CD4-positive, alpha-beta T cell treated with Interleukin-1 beta for 1 hour (primary cell): ENCODE results near the gene POLR2C.
A peak's percentile ranks its signal among the peaks of the same experiment; 100 is the strongest.
"Not testable (repeated sequence)": the region's sequence is repeated elsewhere in the genome, so short reads cannot be mapped to it uniquely, and the experiment has no call there.

ENCODE experiments used
- DNase-seq, 2 donors: peaks; one replicate each; pipeline ENCODE4 v3.0.0-alpha.2; 2020 to 2022

The POLR2C gene

DNA sequence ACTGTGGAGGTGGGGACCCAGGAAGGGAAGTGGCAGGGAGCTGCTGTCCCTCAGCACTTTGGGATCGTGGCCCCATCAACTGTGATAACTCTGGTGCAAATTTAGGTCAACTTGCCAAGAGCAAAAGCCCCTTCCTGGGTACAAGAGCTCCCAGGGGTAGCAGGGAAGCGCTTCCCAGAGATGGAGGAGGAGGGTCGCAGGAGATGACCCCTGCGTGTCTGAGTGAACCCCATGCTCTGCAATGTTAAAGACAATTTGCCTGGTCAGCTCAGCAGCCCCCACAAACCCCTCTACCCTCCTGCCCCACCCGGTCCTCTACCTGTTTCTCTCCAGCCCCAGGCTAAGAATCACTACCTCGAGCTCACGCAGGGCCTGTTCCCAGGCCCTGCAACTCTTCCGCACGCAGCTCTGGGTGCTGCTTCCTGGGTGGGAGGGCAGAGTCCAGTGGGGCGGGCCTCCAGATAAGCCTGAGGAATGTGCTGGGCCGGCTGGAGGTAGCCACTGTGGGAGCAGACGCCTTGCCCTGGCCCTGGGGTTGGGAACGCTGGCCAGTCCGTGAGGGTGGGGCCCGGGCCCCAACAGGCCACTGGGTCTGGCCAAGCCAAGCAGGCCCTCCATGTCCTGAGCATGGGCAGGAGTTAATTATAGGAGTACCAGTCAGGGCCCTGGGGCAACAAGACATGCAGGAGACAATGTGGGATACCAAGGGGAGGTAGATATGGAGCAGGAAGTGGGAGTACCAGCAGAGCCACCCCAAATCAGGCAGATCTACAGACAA, 17.7 kb downstream of the POLR2C start:
- DNase-seq, result no peak

DNA sequence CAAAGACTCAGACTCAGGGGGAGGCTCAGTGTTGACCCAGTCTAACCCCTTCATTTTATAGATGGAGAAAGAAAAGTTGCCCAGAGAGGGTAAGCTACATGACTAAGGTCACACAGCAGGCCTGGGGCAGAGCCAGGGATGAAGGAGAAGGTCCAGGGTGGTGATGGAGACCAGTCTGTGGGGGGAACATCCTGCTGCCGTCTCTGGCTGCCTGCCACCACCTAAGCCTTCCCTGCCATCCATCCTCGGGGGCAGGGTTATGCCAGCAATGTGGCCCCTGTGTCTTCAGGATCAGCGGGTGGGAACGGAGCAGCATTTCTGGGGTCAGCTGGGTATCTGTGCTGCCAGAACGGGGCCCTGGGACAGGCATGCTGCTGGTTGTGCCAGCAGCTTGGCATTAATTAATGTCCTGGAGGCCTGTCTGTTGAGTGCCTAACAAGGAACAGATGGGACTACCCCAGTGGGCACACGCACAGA, 18.3 kb downstream of the POLR2C start:
- DNase-seq, result no peak

DNA sequence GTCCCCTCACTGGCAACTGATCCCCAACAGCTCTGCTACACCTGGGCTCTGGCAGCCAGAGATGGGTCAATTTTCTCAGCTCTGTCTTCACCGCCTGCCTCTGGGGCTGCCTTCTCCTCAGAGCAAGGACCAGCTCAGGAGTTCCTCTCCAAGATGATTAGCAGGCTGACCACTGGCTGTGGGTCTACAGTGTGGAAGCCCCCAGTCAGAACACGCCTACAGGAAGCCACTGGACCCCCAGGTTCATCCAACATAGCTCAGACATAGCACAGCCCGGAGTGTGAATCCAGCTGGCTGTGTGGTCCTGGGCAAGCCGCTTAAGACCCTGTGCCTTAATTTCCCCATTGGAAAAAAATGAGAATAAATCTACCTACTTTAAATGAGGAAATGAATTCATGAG, 18.9 kb downstream of the POLR2C start:
- no peak for DNase-seq

DNA sequence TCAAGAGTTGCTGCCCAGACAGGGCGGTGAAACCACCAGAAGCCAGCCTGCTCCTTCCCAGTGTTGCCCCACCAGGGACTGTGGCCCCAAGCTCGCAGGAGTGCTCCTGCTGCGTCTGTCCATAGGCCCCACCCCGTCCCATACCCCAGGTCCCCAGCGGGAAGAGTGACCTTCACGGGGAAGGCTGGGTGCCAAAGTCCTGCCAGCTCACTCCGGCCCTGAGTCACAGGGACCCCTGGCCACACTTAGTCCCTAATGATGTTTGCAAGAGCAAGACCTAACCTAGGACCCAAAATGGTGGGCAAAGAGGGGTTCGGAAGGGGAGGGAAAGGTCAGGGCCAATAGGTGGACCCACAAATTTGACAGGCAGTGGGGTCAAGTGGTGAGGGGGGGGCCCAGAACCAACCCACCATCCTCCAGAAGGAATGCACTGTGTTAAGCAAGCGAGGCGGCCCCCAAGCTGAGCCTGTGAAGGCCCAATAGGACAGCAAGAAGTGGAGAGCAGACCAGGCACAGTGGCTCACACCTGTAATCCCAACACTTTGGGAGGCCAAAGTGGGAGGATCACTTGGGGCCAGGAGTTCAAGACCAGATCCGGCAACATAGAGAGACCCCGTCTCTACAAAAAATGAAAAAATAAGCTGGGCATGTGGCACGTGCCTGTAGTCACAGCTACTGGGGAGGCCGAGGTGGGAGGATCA, 20.5 kb downstream of the POLR2C start:
- no peak for DNase-seq

DNA sequence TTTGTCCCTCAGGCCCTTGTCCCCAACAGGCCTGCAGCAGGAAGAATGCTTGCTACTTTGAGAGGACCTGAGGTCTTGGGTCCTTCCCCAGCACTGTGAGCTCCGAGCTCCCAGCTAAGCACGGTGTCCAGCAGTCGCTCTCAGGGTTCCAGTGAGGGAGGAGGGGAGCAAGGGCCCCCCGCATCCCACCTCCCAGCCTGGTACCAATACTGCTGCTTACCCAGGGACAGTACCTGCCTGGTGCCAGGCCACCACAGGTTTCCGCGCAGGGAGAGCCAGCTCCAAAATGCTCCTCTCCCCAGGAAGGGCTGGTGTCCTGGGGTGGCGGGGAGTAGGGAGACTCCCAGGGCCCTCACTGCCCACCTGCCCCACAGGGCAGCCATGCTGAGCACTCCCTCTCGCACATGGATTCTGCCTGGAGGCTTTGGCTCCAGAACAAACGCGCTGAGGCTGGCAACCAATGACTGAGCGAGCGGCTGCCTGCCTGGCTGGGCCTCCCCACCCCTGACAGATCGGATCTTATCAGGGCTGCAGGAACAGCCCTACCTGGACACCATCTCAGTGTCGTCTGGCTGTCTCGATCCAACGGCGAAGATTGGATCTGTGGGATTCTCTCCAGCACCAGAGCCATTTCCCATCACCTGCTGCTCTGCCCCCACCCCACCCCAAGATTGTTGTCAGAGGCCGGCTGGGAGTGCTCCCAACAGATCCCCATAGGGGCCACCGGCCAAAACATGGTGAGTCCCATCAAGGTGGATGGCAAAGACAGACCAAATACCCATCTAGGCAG, 21.4 kb downstream of the POLR2C start:
- DNase-seq, result no peak

DNA sequence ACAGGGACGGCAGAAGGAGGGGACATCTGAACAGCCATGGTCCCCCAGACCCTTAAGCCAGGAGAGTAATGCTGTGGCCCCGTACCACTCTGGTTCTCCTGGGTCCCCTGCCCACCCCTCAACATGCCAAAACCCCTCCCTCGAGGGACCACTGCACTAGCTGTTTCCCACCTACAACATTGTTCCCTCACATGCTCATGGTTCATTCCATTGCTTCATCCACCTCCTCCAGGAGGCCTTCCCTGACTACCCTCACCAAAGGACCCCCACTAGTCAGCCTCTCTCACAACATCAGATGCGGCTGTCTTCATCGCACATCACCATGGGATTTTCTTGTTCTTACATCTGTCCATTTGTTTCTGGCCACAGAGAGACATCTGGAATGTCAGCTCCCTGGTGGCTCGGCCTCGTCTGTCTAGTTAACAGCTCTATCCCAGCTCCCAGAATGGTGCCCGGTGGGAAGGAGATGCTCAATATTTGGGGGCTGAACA, 22.1 kb downstream of the POLR2C start:
- no peak for DNase-seq

DNA sequence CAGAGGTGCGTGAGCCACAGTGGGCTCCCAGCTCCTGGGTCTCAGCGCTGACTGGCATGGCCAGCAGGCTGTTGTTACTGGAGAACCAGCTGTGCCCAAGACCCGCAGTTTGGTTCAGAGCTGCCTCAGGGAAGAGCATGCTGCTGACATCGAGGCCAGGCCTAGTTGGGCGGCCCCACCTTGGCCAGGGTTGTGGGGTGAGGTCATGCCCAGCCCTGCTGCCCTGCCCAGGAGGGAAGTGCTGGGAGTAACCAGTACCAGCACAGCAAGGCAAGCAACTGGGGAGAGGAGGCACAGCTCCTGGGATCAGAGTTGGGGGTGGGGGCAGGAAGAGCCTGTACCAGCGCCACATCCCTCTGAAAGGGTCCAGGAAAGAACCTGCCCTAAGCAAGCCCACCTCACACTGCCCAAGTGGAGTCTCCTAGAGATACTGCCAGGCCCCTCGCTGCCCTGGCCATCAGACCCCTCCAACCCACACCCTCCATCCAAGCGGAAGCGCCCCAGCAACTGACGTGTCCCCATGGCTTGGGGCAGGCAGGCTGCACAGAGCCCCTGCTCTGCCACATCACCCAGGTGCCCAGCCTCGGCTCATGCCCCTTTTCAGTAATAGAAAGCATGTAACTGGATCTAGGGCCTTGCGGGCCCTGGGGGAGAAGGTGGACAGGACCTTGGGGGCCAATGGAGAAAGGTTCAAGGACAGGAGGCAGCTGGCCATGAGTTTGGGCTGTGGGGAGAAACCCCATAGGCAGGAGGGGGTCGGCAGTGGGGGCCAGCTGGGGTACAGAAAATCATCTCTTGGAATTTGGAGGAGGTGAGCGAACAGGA, 22.8 kb downstream of the POLR2C start:
- DNase-seq, result no peak

DNA sequence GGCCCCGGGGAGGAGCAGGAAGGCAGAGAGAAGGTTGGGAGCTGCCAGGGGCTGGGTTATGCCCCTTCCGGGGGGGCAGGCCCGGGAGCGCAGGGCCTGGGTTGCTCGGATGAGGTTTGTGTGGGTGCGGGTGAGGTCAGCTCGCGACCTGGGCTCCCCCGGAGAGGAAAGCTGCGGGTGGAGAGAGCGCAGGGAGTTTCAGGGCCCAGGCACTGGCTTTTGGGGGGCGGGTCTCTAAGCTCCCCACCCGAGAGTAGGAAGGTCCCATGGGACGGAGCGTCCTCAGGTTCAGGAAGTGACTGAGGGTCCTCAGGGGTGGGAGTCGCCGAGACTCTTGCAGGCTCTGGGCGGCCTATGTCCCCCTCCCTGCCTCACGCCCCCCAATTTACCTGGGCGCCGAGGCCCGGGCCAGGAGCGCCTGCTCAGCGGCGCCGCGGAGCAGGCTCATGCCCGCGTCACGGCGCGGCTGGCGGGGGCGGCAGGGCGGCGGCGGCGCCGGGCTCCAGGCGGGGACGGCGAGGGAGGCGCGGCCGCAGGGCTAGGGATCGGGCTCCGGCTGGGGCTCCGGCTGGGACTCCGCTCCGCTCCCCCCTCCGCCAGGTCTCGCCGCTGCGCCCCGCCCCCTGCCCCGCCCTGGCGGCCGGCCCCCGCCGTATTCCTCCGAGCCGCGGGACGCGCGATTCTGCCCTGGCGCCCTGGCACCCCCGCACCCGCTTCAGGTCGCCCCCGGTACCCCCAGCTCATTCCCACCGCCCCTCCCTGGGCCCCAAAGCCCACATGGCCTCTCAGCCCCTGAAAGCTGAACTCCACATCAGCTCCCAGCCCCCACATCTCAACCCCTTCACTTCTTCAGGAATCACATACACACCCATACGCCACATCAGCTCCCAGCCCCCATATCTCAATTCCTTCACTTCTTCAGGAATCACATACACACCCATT, 23.7 kb downstream of the POLR2C start, which contains the start of gene DOK4:
TSS of gene DOK4 (minus strand) at position 578 of the 942 bp plus-strand sequence. CDS start 6,986 bp downstream, outside the sequence.
- DNase-seq, result peak; percentile 75 to 81

DNA sequence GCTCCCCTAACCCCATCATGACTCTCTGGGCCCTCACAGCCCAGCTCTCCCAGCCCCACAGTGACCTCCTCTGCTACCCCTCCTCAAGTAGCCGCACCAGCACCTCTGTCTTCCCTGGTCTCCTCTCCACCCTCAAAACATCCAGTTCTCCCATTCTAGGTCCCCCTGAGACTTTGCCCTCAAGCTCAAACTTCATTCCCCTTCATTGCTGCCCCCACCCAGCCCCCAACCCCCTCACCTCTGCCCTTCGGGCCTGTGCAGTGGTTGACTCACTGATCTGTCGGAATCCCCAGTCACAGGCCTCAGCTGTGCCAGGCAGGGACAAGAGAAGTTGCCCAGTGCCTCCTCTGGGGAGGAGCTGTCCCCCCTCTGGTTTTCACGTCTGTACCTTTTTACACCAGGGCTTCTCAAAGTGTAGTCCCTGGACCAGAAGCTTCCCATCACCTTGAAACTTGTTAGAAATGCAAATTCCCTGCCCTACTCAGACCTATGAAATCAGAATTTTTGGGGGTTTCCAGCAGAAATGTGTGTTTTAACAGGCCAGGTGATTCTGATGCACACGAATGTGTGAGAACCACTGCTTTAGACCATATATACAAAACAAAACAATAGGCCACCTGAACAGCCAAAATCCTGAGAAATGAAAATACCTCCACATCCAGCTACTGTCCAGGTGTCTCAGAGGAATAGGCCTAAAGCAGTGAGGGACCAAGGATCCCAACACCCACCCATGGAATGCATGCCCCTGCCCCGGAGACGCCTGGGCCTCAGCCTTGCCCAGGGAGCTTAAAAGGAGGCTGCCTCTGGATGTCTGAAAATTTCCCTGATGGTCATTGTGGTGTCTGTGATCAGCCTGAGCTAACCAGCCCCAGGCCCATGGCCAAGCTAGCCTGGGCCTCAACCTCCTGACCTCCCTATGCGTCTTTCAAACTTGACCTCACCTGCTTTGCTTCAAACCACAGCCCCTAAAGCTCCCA, 24.7 kb downstream of the POLR2C start:
- no peak for DNase-seq

DNA sequence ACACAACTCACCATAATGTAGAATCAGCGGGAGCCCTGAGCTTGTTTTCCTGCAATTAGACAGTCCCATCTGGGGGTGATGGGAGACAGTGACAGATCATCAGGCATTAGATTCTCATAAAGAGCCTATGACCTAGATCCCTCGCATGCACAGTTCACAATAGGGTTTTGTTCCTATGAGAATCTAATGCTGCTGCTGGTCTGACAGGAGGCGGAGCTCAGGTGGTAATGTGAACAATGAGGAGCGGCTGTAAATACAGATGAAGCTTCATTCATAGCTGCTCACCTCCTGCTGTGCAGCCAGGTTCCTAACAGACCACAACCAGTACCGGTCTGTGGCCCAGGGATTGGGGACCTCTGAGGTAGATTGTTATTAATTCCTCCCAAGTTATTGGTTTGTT, 26.8 kb downstream of the POLR2C start:
- DNase-seq, result no peak

DNA sequence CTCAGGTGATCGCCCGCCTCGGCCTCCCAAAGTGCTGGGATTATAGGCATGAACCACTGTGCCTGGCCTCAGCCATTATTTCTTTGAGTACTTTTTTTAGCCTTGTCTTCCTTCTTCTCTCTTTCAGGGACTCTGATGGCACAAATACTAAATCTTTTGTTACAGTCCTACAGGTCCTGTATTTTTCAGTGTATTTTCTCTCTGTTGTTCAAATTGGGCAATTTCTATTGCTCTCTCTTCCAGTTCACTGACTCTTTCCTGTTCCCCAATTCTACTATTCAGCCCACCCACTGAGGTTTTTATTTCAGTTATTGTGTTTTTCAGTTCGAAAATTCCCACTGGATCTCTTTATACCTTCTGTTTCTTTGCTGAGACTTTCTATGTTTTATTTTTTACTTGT, 31.3 kb downstream of the POLR2C start:
- no peak for DNase-seq

DNA sequence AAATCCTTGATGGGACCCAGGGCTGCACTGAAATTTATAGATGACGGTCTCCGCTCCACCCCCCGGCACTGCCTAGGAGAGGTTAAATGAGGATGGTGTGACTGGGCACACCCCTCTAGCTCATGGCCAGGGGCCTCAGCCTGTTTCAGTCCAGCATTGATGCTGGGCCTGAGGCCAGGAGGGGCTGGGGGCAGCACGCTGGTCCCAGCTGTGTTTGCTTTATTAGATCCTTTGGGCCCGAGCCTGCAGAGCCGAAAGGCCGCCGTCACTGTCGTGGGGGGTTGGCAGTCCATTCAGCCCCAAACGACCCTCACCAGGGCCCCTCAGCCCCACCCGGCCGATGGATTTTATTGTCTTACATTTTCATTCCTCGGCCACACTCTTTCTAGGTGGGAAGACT, 34.6 kb downstream of the POLR2C start:
- no peak for DNase-seq

DNA sequence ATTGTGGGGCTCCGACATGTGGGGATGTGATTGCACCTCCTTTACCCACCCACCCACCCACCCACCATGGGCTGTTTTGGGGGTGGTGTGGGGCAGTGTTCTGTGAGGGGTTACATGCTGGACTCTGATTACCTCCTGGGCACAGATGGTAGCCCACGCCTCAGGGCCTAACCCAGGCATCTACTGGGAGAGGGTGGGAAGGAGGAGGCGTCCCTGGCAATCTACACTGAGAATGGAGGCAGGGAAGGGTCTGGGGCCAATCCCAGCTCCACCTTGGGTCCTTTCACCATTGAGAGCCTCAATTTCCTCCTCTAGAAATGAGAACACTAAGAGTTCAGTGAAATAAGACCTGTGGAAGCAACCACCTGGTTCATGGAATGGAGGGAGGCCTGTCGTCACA, 35.6 kb downstream of the POLR2C start:
- DNase-seq, result no peak

DNA sequence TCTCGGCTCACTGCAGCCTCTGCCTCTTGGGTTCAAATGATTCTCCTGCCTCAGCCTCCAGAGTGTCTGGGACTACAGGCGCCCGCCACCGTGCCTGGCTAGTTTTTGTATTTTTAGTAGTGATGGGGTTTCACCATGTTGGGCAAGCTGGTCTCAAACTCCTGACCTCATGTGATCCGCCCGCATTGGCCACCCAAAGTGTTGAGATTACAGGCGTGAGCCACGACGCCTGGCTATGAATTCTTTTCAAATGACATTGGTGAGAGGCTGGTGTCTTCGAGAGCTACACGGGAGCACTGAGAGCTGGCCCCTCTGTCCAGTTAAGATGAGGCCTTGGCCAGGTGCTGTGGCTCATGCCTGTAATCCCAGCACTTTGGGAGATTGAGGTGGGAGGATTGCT, 37.5 kb downstream of the POLR2C start:
- not testable (repeated sequence) for DNase-seq

DNA sequence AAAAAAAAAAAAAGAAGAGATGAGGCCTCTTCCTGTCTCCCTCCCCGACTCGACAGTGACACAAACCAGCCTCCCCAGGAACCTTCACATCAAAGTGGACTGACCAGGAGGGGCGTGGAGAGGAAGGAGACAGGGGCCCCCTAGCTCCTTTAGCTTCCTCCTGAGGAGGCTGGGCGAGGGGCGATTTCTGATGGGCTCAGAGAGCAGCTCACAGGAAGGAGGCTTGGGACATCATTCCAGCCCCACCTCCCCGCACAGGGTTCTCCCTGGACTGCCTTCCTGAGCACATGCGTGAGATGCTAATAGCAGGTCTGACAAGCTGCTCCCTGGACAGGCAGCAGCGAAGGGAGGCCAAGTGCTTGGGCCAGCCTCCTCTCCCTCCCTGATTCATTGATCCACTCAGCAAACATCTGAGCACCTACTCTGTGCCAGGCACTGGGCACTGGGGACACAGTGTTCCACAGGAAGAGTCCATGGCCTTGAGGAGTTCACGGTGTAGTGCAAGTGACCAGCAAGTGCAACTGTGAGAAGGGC, 38.2 kb downstream of the POLR2C start:
- no peak for DNase-seq

DNA sequence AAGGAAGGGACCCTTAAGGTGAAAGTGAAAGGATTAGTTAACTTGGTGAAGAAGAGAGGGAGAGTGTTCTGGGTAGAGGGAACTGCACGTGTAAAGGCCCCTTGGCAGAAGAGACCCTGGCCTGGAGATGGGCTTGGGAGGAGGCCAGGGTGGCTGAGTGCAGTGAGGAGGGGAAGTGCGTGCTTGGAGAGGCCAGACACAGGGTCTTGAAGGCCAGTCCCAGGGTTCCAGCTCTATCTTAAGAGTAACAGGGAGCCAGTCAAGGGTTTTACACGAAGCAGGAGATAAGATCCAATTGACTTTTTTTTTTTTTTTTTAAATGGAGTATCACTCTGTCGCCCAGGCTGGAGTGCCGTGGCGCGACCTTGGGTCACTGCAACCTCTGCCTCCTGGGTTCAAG, 39.0 kb downstream of the POLR2C start:
- DNase-seq, result no peak

DNA sequence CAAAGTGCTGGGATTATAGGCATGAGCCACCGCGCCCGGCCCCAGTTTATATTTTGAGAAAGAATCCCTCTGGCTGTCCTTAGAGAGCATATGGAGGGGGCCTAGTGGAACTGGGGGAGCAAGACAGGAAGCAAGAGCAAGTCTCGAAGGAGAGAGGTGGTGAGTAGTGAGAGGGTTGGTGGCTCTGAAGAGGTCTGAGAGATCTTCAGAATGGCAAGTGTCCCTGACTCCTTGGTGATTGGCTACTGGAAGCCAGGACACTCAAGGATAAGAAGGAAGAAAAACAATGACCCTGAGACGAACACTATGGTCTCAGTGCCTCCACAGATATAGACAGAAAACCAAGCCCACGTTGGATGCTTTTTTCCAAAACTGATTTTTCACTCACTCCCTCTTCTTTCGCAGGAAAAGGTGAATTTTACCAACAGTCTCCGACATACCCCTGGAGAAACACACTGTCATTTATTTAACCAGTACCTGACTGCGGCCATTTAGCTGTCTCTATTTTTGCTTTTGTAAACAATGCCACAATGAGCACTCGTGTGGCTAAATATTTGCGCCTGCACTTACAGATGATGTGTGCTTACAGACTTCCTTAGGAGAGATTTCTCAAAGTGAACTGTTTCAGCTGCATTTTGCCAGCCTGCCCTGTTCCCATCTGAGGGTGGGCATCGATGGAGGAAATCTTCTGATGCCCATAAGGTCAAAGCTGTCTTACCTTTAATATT, 39.7 kb downstream of the POLR2C start:
- DNase-seq, result no peak

DNA sequence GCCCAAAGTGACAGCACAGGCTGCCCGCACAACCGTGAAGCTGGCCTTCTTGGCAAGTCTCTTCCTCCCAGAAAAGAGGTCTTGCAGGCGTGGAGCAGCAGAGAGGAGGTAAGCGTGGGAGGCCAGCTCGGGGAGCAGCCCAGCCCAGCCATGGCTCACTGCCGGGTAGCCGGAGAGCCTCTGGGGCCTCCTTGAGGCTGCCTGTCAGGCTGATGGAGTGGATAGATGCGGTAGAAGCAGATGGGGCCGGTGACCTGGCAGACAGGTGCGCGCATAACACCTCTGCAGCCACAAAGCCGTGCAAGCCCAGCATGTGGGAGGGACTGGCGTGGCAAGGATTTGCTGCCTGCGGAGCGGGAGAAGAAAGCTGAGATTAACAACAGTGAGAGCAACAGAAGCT, 40.9 kb downstream of the POLR2C start:
- no peak for DNase-seq

DNA sequence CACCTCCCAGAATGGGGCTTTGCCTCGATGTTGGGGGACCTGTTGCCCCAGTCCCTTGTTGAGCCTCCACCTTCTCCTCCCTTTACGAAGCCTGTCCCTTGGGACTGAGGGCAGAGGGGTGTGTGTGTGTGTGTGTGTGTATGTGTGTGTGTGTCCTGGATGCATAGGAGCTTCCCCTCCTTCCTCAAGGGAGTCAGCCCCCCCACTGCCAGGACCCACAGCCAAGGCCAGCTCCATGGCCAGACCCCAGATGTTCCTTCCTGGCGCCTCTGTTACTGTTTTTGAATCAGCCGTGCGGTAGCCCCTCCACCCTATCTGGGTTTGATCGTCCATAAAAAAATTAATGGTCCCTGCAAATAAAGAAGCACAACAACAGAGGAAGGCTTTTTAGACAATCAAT, 41.5 kb downstream of the POLR2C start:
- DNase-seq, result no peak
